WERI-Rb-1 (cell line): Measurements from ENCODE around the gene FASN.

Source experiments
- DNase-seq: peaks from one replicate; pipeline ENCODE4 v3.0.0-alpha.2; 2020
- H3K27ac ChIP-seq: fragments of 250-450 bp; sonication (Bioruptor Pico); 2 replicates; pipeline ENCODE4 v1.5.1; 2020; ENCODE audit warnings: mild to moderate bottlenecking, moderate library complexity
- H3K27me3 ChIP-seq: fragments of 250-450 bp; sonication (Bioruptor Pico); 2 replicates; pipeline ENCODE4 v1.5.1; 2021; ENCODE audit warnings: mild to moderate bottlenecking, low read depth, moderate library complexity; ENCODE audit not compliant: insufficient read depth, severe bottlenecking
- H3K36me3 ChIP-seq: fragments of 250-450 bp; sonication (Bioruptor Pico); 2 replicates; pipeline ENCODE4 v1.5.1; 2020; ENCODE audit warnings: mild to moderate bottlenecking, moderate library complexity
- H3K4me3 ChIP-seq: 2 replicates; pipeline ENCODE4 v1.5.1; 2011; ENCODE audit warnings: low read depth, mild to moderate bottlenecking, control low read depth, low read length
- H3K9me3 ChIP-seq: fragments of 250-450 bp; sonication (Bioruptor Pico); 2 replicates; pipeline ENCODE4 v1.5.1; 2021; ENCODE audit warnings: mild to moderate bottlenecking, moderate library complexity; ENCODE audit not compliant: severe bottlenecking
- CTCF ChIP-seq: IDR thresholded peaks from 2 replicates; pipeline ENCODE4 v1.5.1; 2011; ENCODE audit warnings: low read depth, mild to moderate bottlenecking, control low read depth, inconsistent platforms, low read length

The FASN gene

DNA sequence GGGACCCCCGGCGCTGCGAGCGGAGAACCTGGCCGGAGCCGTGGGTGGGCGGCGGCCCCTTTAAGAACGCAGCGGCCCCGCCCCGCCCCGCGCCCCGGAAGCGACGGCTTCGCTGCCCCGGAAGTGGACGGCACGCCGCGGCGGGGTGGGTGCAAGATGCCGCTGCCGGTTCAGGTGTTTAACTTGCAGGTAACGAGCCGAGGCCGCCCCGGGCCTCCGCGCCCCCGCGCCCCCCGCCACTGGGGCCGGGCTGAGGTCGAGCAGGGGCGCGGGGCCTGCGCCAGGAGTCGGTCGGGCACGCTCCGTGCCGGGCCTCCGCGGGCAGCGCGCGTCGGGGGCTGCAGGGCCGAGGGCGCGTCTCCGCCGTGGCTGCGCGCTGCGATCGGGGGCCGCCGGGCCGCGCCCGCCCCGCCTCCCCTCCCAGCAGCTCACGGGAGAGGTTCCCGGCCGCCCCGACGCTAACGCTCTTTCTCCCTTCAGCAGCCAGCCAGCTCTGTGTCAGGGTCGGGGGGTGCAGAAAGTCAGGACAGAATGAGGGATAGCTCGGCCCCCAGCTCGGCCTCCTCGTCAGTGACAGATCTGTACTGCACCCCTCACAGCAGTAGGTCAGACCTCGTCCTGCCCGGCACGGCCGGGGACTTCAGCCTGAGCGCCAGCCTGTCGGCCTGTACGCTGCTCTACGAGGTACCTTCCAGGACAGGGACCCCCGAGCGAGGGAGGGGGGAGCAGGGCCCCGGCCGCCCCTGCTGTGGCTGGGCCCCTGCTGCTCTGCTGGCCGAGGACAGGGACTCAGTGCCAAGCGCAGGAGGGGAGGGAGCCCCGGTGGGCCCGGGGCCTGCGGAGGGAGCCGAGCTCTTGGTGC, 46.0 kb downstream of the FASN start, which contains the start of the genes GPS1 and RFNG:
GPS1 (plus strand) TSS at position 123 of the 862 bp plus-strand sequence; CDS start at position 157, 34 bp downstream.
RFNG (minus strand) TSS at position 36 of the 862 bp plus-strand sequence. CDS start 45 bp downstream, outside the sequence.
- TF ChIP-seq CTCF: no peak
- H3K4me3 ChIP-seq: peak within 1 kb of the TSS; percentile 77
- H3K27ac ChIP-seq: peak within 1 kb of the TSS; percentile 69
- H3K9me3 ChIP-seq: no peaks in the 10 kb centered on the region
- peaks cover 74% of the 10 kb centered on the region for H3K36me3 ChIP-seq
- no peaks in the 10 kb centered on the region for H3K27me3 ChIP-seq
- DNase-seq: peak; percentile 89

GRCh38 chr17:82050761-82051641, 47.0 kb downstream of the FASN start:
- TF ChIP-seq CTCF: no peak

GRCh38 chr17:82050152-82050760, 47.8 kb downstream of the FASN start:
- no peak for TF ChIP-seq CTCF
- Histone ChIP-seq H3K27ac (no peak overlapping the region), H3K9me3 (no peaks in the 10 kb centered on the region), H3K36me3 (peaks cover 61% of the 10 kb centered on the region), H3K4me3 (peak overlapping the region; percentile 71), H3K27me3 (no peaks in the 10 kb centered on the region)
- no peak for DNase-seq

More at GRCh38 chr17:82050761-82051641, 47.0 kb downstream of the FASN start:
- H3K4me3 ChIP-seq: peak overlapping the region; percentile 71
- H3K27me3 ChIP-seq: no peaks in the 10 kb centered on the region
- H3K27ac ChIP-seq: peak overlapping the region; percentile 69
- DNase-seq: no peak
- peaks cover 67% of the 10 kb centered on the region for H3K36me3 ChIP-seq
- H3K9me3 ChIP-seq: no peaks in the 10 kb centered on the region

GRCh38 chr17:82049521-82049971, 48.5 kb downstream of the FASN start:
- no peak for TF ChIP-seq CTCF
- H3K4me3 ChIP-seq: no peak overlapping the region
- no peaks in the 10 kb centered on the region for H3K9me3 ChIP-seq
- H3K27ac ChIP-seq: no peak overlapping the region
- H3K27me3 ChIP-seq: no peaks in the 10 kb centered on the region
- peaks cover 54% of the 10 kb centered on the region for H3K36me3 ChIP-seq
- DNase-seq: no peak

DNA sequence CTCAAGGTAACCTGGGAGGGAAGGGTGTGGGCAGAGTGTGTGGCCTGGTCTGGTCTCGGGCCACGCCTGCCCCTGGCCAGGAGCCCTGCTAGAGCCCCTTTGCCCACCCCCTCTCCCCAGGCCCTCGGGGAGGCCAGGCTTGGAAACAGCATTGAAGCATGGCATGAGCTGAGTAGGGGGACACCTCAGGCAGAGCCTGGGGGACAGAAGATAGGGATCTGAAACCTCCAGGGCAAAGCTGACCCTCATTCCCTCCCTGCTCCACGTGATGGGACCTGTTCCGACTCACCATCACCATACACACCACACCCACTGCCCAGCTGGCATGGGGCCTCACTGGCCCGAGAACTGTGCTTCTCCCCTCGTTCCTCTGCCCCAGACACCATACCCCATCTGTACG, 48.9 kb downstream of the FASN start:
- H3K27ac ChIP-seq: no peak overlapping the region

More for the DNA sequence above, 48.9 kb downstream of the FASN start:
- Histone ChIP-seq H3K36me3 (peaks cover 50% of the 10 kb centered on the region), H3K9me3 (no peaks in the 10 kb centered on the region), H3K27me3 (no peaks in the 10 kb centered on the region), H3K4me3 (no peak overlapping the region)
- TF ChIP-seq CTCF: no peak
- DNase-seq: no peak
